NCI-H2029 treated with DMSO at 0.1 percent for 48 hours (cell line): ENCODE results near the gene BAHCC1.
A peak's percentile ranks its signal among the peaks of the same experiment; 100 is the strongest.

ENCODE experiments used
- DNase-seq: peaks from one replicate; lab custom pipeline; 2025; lab: John Stamatoyannopoulos, UW

BAHCC1 gene

DNA sequence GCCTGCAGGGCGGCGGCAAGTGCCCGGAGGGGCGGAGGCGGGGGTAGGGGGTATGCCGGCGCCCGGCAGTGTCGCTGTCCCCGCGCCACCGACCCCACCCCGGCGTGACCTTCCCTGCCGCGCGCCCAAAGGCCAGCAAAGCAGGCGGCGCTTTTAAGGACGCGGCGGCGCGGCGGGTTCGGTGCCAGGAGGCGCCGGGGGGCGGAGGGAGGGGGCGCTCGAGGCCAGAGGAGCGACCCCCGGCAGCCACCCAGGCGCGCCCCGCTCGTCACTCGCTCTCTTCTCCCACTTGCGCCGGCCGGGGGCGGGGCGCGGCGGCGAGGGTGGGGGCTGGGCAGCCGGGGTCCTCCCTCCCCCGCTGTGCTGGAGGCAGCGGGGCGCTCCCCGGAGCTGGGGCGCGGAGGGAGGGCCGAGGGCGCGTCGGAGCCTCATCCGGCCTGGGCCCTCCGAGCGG lies 8.6 kb upstream of the BAHCC1 start:
- DNase-seq = no peak

DNA sequence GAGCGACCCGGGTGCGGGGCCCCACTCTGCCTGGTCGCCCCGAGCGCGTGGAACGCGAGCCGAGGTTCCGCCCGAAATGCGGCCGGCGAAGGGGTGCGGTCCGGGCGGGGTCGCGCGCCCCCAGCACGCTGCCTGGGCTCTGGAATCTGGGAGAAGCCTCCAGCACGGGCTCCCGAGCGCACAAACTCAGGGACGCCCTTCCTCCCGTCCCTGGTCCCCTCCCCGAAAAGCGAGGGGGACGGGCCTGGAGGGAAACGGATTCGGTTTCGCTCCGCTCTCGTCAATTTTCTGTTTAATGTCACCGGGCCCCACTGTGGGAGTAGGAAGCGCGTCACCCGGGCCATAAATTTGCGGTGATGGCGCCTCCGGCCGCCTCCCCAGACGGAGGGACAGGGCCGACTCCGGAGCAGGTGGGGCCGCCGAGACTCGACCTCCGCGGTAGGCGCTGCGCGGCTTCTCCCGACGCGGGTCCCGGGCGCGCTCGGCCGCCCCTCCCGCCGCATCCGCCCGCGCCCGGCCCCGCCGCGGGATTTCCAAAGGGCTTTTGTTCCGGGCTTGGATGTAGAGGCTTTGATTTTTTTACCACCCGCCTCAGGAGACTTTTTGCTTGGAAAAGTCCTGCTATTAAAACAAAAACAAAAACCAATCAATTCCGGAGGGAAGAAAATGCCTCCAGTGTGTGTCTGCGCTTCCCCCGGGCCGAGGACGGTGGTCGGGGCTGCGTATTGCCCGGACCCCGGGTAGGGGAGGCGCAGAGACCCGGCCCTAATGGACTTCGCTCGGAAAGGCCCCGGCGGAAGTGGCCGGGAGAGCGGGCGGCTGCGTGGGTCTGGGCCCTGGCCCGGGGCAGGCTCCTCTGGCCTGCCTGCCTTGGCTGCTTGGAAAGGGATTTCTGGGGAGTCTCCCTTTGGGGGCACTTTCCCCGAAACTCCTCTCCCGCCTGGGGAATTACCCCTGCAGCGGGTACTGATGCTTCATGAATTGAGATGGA lies 7.9 kb upstream of the BAHCC1 start:
- DNase-seq = no peak

DNA sequence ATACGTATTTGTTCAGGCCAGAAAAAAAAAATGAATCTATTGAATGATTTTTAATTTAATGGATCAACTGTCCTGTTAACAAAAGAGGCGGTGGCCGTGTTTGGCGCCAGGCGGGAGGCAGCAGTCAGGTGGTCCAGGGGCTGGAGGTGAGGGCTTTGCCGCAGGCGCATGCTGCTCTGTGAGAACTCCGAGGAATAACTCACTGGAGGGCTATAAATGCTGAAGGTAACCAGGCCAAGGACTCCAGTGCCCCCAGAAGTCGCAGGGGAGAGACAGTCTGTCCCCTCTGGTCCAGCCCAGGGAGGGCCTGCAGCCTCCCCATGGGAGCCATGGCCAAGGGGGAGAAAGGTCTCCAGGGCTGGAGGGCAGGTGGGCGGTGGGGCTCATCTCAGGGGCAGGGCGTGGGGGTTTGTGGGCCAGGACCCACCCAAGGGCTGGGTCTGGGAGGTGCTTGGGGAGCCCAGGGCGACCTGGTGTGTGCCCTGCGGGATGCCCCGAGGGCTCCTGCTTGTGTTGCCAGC lies 7.1 kb upstream of the BAHCC1 start:
- DNase-seq = no peak

DNA sequence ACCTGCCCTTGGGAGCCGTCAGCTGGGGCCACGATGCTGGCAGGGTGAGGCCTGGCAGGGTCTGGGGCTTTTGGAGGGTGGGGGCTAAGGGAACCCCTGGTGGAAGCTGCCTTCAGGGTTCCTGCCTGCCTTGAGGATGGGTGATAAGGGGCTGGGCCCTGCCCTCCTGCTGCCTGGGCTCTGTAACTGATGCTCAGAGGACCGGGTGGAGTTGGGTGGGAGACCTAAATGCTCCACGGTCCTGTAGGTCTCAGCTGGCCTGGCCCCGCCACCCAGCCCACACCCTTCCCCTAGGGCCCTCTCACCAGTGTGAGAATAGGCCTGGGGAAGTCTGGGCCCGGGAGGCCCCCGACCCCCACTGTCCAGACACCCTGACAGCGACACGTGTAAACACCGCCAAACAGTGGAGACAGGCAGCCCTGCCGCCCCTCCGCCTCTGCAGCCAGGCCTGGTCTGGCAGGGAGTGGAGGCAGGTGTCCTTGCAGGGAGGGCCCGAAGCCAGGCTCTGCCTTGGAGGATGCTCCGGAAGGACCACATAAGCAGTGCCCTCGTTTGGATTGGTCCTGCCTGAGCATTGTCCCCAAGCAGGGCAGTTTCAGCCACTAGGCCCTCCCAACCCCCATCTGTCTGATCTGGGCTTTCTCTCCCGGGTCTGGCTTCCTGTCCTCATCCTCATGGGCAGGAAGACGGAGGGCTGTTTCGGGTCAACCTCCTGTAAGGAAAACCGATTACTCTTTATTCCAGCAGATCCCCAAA lies 6.5 kb upstream of the BAHCC1 start:
- no peak for DNase-seq

DNA sequence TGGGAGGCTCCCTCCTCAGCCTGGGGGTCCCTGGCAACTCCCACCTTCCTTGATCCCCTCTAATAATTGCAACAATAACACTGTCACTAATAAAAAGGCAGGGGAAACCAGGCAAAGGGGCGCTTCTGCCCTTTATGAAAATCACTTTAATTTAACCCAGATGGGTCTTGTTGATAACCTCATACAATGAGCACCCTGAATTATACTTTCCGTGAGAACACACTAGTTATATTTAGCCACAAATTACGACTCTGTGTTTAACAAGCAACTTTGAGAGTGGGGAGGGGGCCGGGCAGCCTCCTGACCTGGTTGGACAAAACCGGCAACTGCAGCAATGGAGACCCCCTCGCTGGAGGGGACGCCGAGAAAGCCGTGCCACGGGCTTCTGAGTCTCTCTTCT lies 5.7 kb upstream of the BAHCC1 start:
- no peak for DNase-seq

DNA sequence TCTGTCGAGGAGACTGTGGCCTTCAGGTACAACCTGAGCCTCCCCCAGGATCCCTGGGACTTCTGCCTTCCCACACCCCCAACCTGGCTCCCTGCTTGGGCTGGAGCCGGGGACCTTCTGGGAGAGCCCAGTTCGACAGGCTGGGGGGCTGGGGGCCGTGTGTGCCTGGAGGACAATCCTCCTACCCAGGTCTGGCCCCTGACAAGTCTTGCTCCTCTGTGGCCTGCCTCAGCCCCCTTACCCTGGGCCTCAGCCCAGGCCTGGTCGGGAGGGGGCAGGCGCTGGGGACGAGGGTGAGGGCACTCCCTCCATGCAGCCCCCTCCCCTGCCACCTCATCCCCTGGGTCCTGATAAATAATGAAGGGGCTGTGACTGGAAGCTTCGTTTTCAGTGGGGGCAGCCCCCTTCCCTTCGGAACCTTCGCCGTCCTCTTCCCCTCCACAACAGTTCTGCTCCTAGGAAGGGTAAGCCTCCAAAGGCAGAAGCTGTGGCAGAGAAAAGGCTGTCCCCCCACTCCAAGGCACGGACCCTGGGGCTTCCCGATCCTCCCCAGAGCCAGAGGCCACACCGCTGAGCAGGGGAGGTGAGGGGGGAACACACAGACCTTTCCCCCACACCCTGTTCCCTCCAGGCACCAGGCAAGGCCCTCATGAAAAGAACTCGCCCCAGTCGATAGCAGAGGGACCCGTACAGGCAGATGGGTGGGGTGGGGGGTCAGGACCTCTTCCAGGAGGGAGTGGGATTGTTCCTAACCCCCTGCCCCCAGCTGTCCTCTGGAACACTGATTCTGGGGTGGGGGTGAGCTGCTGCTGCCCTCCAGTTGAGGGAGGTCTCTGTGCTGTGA lies 5.0 kb upstream of the BAHCC1 start:
- no peak for DNase-seq

DNA sequence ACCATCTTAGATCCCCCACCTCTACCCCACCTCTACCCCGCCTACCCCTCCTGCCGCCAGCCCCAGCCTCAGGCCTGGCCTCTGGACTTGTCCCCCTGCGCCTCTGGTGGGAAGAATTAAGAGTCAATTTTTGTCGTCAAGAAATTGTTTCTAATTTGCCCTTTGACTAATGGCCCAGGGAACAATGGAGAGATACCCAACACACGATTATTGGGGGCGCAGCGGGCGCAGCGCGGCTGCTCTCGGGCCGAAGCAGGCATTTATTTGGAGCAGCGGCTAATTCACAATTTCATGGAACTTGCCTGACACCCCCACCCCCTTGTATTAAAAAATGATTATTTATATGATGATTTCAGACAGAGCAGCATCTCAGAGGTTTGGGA lies 4.4 kb upstream of the BAHCC1 start:
- DNase-seq = no peak

DNA sequence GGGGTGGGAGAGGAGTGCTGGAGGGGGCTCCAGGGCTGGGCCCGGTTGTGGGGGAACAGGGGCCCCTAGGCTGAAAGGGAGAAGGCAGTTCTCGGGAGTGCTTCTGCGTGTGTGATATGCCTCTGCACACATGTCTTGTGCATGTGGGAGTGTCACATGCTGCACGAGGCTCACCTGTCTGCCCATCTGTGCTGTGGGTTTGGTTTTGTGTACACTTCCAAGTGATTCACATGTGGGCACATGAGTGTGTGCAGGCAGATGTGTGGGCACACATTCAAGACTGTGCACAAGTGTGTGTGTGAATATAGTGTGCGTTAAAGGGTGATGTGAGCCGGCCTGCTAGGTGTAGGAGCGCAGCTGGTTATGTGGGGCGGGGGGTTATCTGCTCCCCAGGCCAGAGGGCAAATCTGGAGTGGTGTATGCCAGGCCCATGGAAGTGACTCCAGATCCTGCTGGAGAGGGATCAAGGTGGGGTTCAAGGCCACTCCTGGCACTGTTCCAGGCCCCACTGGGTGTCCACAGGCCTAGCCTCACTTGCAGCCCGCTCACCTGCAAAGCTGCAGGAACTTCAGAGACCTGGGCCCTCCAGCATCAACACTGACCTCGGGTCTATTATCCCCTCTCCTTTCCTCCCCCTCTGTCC lies 3.8 kb upstream of the BAHCC1 start:
- no peak for DNase-seq

DNA sequence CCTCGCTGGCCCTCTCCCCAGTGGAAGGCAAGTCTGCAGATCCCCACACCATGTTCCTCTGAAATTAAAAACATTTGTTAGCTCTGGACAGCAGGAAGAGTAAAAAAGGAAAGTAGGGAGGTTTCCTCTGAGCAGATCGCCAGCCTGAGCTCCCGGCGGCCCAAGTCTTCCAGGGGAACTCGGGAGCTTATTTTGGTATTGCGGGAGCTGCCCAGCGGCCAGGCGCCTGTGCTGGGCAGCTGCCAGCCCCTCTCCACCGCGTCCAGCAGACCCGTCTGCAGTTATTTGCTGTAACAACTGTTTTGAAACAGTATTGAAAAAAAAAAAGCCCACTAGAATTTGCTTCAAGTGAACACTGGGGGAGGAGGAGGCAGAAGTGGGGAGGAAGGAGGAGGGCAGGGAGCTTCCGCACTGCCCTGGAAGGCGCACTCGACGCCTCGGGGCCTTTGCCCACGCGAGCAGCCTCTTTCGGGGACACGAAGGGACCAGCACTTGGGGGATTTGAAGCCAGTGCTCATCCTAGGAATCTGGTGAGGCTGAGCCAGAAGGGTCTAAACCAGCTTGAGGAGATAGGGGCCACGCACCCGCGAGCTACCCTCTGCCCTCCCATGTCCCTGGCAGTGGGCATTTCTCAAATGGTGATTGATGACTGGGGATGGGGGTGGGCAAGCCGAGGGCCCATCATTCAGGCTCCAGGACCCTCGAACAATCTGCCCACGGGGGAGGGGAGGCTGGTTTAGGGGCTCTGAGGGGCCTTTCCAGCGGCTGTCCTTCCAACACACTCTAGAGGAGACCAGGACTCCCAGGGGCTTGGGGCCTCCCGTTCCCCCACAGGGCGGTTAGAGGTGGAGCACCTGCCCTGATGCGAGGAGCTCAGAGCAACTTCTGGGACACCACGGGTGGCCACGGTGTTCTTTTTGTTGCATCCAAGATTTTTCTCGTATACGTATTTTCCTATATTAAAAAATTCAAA lies 3.0 kb upstream of the BAHCC1 start:
- no peak for DNase-seq

DNA sequence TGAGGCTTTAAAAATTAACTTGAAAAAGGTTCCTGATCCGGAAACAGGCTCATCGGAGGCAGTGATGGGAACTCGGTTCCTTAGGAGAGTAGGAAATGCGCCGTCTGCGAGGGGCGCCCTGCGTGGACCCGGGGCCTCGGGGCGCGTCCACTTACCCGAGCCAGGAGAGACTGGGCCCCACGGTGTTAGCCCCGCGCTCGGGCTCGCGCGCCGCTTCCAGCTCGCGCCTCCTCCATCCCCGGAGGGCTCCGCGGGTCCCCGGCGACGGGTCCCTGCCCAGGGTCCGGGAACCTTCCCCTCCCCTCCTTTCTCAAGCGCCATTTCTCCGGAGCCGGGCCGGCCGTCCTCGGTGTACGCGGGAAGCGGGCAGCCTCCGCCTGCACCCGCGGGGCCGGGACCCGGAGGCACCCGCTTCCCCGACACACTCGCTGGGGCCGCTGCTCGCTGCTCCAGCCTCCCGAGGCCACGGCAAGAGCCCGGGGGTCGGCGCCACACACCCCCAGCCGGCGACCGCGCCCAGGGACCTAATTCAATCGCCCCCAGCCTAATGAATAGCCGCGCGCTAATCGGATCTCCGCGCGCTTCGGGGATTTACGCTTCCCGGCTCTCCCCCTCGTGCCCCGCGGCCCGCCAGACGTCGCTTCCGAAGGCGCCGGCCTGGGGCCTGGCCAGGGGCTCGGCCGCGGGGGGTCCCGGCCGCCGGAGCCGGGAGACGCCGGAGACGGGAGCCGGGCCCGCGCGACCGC lies 2.2 kb upstream of the BAHCC1 start:
- no peak for DNase-seq

DNA sequence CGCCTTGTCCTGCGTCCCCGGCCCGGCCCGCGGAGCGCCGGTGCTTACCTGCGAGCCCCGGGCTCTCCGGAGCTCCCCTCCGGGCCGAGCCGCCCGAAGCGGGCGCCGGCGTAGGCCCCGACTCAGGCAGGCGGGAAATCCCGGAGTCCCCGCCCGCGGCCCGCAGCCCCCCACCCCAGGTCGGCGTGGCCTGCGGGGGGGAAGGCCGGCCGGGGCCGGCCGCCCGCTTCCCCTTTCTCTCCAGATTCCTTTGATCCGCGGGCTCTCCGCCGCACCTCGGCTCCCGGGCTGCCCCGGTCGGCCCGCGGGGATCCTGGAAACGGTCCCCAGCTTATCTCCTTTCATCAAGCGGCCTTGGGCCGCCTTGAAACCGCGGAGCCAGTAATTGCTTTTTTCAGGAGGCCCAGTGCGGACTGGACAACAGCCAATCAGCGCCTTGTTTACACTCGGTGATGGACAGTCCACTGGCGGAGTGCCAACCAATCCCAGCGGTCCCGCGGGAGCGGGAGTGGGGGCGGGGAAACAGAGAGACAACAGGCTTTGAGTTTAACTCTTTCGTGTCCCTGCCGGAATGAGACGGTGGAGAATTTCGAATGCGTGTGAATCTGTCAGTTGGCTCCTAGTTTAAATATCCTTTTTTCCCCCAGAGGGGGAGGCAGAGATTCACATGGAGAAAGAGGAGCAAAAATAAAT lies 1.4 kb upstream of the BAHCC1 start:
- peak; percentile 90 for DNase-seq

DNA sequence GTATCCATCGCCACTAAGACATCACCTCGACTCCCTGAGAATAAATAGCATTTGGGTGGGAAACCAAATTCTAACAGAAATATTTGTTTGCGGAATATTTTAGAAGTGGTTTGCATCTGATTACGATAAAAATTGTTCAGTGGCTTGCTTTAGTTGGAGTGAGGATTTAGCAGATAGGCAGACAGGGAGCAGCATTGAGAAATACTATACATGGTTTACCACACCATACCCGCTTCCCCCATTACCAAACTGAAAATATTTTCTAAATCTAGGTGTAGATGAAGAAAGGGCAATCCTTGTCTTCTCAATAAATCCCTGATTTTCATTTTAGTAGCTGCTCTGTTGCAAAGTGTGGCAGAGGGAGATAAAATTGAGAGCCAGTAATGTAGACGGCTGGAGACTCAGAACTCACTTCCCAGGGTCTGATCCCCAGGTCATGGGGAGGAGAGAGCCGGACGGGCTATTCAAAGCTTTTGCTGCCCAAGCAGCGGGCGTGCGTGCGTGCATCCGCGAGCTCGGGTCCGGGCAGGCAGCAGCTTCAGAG lies 808 bp upstream of the BAHCC1 start:
- no peak for DNase-seq

DNA sequence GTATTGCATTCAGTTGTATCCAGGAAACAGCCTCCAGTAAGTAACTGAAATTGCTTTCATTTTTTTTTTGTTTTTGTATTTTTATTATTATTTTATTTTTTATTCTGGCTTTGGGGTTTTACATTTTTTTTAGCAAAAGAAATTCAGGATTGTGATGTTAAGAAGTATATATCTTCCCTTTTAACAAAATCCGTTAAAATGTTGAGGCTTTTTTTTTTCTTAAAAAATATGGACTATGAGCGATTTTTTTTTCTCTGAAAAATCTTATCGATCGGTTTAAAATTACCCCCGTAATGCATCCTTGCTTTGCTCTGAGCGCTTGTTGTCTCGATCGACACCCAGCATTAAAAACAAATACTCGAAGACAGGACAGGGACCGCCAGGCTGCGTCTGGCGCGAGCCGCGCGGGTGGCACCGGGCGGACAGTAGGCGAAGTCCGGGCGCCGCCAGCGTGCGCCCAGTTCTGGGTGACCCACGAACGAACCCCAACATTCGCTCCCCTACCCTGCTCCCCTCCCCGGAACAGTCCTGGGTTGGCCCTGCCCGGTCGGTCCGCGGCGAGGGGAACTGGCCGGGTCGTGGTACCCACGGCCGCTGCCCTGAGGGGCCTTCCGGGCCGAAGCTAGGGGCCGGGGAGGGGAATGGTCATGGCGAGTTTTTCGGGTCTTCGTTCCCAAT lies 482 bp downstream of the BAHCC1 start:
- DNase-seq = no peak

DNA sequence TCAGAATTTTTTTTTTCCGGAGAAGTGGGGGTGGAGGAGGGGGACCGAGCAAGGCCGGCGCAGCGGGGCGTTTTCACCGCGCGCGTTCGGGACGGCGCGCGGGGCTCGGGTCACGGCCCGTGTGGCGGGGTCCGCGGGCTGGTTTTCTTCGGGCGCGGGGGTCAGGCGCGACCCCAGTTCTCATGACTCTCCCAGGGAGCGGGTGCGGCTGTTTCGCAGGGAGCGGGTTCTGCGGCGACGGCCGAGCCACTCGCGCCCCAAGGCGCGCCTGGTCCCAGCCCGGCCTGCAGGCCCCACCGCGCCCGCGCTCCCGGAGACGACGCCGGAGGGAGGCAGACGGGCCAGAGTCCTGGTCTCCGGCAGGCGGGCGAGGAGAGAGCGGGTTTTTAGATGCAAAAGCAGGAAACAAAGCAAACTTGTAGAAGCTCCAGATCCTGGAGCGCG lies 1.0 kb downstream of the BAHCC1 start:
- no peak for DNase-seq

DNA sequence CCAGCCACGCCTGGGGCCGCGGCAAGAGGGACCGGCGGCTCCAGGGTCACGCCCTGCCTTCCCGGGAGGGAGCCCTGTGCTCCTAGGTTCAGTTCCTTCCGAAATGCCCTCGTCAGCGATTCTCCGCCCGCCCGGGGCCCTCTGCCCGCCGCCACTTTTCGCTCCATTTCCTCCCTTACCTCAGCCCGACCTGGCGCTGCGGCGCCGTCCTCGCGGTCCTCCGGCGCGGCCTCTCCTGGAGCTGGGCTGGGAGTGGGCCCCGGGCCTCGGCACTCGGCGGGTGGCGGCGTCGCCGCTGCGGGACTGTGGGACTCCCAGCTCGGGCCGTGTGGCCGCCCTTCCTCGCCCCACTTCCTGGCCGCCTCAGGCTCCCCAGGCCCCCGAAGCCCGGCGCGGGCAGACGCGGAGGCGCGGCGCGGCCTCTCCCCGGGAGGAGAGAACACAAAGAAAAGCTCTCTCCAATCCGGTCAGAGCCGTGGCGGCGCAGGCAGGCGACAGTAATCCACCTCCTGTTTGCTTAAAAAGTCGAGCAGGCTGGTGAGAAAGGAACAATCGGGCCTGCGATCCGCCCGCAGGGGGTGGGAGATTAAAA lies 1.6 kb downstream of the BAHCC1 start:
- no peak for DNase-seq

DNA sequence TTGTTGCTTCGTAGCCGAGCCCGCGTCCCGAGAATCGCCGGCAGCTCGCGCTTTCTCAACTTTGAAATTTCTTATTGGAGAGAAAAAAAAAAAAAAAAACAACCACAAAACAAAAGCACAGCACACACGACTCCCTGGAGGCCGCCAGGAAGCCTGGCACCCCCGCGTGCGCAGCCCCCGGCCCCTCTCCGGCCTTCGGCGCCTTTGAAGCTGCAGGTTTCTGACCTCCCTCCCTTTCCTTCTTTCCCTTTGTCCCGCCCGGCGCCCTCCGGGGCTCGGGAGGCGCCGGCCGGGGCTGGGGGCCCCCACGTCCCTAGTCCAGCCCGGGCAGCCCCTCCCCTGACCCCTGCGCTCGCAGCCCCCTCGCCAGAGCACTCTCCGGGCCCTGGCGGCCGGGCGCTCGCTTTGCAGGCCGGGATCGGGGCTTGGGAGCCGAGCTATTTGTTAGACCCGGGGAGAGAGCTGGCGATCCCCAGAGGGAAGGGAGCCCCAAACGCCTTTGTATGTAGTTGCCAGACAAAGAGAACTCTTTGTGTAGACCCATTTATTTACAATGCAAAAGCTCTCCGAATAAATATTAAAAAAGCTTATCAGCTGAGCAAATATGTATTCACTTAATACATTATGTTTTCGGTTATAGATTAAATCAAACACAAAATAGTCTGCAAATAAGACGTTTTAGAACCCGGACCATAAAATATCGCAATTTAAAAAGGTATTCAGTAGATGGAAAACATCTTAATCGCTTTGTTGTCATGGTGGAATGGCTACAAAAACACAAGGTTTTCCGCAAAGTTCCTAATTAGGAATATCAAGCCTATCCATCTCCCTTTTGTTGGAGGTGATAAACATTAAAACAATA lies 2.3 kb downstream of the BAHCC1 start:
- DNase-seq = no peak
